Left renal cortex interstitium (tissue), 4 donors: ENCODE measurements around the gene WWTR1. TPM values are rescaled to one million over a fixed set of nuclear protein-coding genes. Genes with fewer than 3 reads are reported as not detected.
A peak's percentile ranks its signal among the peaks of the same experiment; 100 is the strongest.

Experiments used
- DNase-seq, 4 donors: peaks; one replicate each; pipeline ENCODE4 v3.0.0-alpha.2; 2013; ENCODE audit warnings: low read depth in 4 of 4, low spot score in 2 of 4, missing footprints in 1 of 4
- polyA plus RNA-seq, 4 donors: library from polyadenylated mRNA; unstranded; fragments of 120-200 nt; gene quantifications; one replicate each; pipeline ENCODE4 v1.2.1, GENCODE V29; 2013; ENCODE audit not compliant: insufficient read length in 4 of 4

WWTR1 gene
- polyA plus RNA-seq, 4 donors = 88.7 to 99.8 (median 93.5) TPM

GRCh38 chr3:149626671-149627070 lies 31.2 kb downstream of the WWTR1 start:
- no peak for DNase-seq

- DNase-seq = no peak
Observed at GRCh38 chr3:149625795-149626194, 32.0 kb downstream of the WWTR1 start.

GRCh38 chr3:149623824-149624223 lies 34.0 kb downstream of the WWTR1 start:
- no peak for DNase-seq

GRCh38 chr3:149621218-149622005 lies 36.4 kb downstream of the WWTR1 start:
- no peak for DNase-seq

GRCh38 chr3:149620291-149621020 lies 37.4 kb downstream of the WWTR1 start:
- DNase-seq = no peak

GRCh38 chr3:149619136-149619535 lies 38.7 kb downstream of the WWTR1 start:
- DNase-seq = no peak

- DNase-seq = no peak
Observed at GRCh38 chr3:149618151-149619123, 39.4 kb downstream of the WWTR1 start.

- no peak for DNase-seq
Observed at GRCh38 chr3:149615731-149616221, 42.0 kb downstream of the WWTR1 start.

- DNase-seq = no peak
Observed at GRCh38 chr3:149613988-149614387, 43.8 kb downstream of the WWTR1 start.

- DNase-seq = no peak
Observed at GRCh38 chr3:149612456-149612855, 45.4 kb downstream of the WWTR1 start.

GRCh38 chr3:149611149-149611548 lies 46.7 kb downstream of the WWTR1 start:
- DNase-seq = no peak

GRCh38 chr3:149610351-149611105 lies 47.3 kb downstream of the WWTR1 start:
- no peak for DNase-seq

GRCh38 chr3:149609595-149609994 lies 48.2 kb downstream of the WWTR1 start:
- DNase-seq = peak in 3 of 4 donors; percentile 45 to 62 (median 54)

GRCh38 chr3:149608987-149609386 lies 48.8 kb downstream of the WWTR1 start:
- DNase-seq = no peak

GRCh38 chr3:149605902-149606301 lies 51.9 kb downstream of the WWTR1 start:
- no peak for DNase-seq

GRCh38 chr3:149604125-149604875 lies 53.5 kb downstream of the WWTR1 start:
- DNase-seq = no peak

GRCh38 chr3:149603126-149604074 lies 54.4 kb downstream of the WWTR1 start:
- peak in 2 of 4 donors; percentile 45 to 49 for DNase-seq

- DNase-seq = no peak
Observed at GRCh38 chr3:149600634-149601033, 57.2 kb downstream of the WWTR1 start.
